H1 (cell line): Measurements from ENCODE around the gene NRXN3. TPM values are rescaled to one million over a fixed set of nuclear protein-coding genes. Genes with fewer than 3 reads are reported as not detected.
A peak's percentile ranks its signal among the peaks of the same experiment; 100 is the strongest.

Experiments used
- CTCF ChIA-PET: fragments of 300-600 bp; sonication (Branson Sonifier 250); formaldehyde crosslinking; loops from one replicate; lab custom pipeline; 2021; ENCODE audit not compliant: partially characterized antibody; lab: Charles Lee
- POLR2A ChIA-PET: fragments of 300-600 bp; sonication (Branson Sonifier 250); formaldehyde crosslinking; loops from one replicate; lab custom pipeline; 2021; ENCODE audit warnings: inconsistent platforms; ENCODE audit not compliant: partially characterized antibody; lab: Charles Lee
- DNase-seq, 2 experiments: peaks; one replicate each; pipeline versions ENCODE4 v3.0.0 to v3.0.0-alpha.2; 2010 to 2022; ENCODE audit warnings: low spot score in 2 of 2, low read depth in 1 of 2, mixed read lengths in 1 of 2
- FAIRE-seq: peaks from 2 replicates; lab custom pipeline; 2011; peaks lifted over from hg19 to GRCh38; lab: Jason Lieb, UNC
- H2AFZ ChIP-seq: 2 replicates; pipeline ENCODE4 v1.8.1; 2012; ENCODE audit warnings: low read length, inconsistent platforms
- H2AK5ac ChIP-seq: 2 replicates; pipeline ENCODE4 v1.6.1; 2013; ENCODE audit warnings: low read depth, low read length
- H2BK120ac ChIP-seq: replicated peaks from 2 replicates; pipeline ENCODE3; 2013; ENCODE audit warnings: low read depth, low read length, inconsistent platforms
- H2BK12ac ChIP-seq: 2 replicates; pipeline ENCODE4 v1.6.1; 2013; ENCODE audit warnings: low read depth, low read length
- H2BK15ac ChIP-seq: 2 replicates; pipeline ENCODE4 v1.6.1; 2013; ENCODE audit warnings: low read length
- H2BK20ac ChIP-seq: 2 replicates; pipeline ENCODE4 v1.6.1; 2013; ENCODE audit warnings: low read length
- H2BK5ac ChIP-seq: 2 replicates; pipeline ENCODE4 v1.6.1; 2013; ENCODE audit warnings: low read depth, low read length
- H3K14ac ChIP-seq: 2 replicates; pipeline ENCODE4 v1.6.1; 2013; ENCODE audit warnings: inconsistent platforms; ENCODE audit not compliant: insufficient read length
- H3K18ac ChIP-seq: 2 replicates; pipeline ENCODE4 v1.6.1; 2013; ENCODE audit warnings: low read length; ENCODE audit errors: extremely low read depth
- H3K23ac ChIP-seq: 2 replicates; pipeline ENCODE4 v1.6.1; 2013; ENCODE audit warnings: inconsistent platforms; ENCODE audit not compliant: insufficient read length
- H3K23me2 ChIP-seq: 2 replicates; pipeline ENCODE4 v1.6.1; 2013; ENCODE audit warnings: low read depth, low read length
- H3K27ac ChIP-seq: 2 replicates; pipeline ENCODE4 v1.6.1; 2011; ENCODE audit warnings: low read depth, low read length, inconsistent platforms
- H3K27me3 ChIP-seq, 4 experiments: replicated peaks in 1 of 4; 1 replicate in 1 of 4; 2 replicates in 3 of 4; pipeline versions ENCODE4 v1.6.1 to v1.8.1; 2011 to 2013; ENCODE audit warnings: low read length in 3 of 4, mild to moderate bottlenecking in 3 of 4, inconsistent platforms in 2 of 4, mixed read lengths in 2 of 4, moderate library complexity in 1 of 4; ENCODE audit not compliant: control insufficient read depth in 3 of 4, insufficient read depth in 3 of 4; ENCODE audit errors: extremely low read depth in 1 of 4
- H3K36me3 ChIP-seq, 4 experiments: 2 replicates each; pipeline versions ENCODE4 v1.6.1 to v1.8.1; 2011 to 2013; ENCODE audit warnings: mild to moderate bottlenecking in 4 of 4, low read length in 3 of 4, moderate library complexity in 2 of 4, control low read depth in 1 of 4, inconsistent platforms in 1 of 4; ENCODE audit not compliant: insufficient read depth in 4 of 4, control insufficient read depth in 2 of 4
- H3K4ac ChIP-seq: replicated peaks from 2 replicates; pipeline ENCODE3; 2013; ENCODE audit warnings: low read length, low read depth, mixed read lengths, inconsistent platforms; ENCODE audit not compliant: insufficient read length
- H3K4me1 ChIP-seq, 4 experiments: replicated peaks in 1 of 4; 1 replicate in 1 of 4; 2 replicates in 3 of 4; pipeline versions ENCODE4 v1.6.1 to v1.8.1; 2011 to 2013; ENCODE audit warnings: low read length in 3 of 4, inconsistent platforms in 2 of 4, mixed read lengths in 1 of 4; ENCODE audit not compliant: insufficient read depth in 4 of 4, control insufficient read depth in 3 of 4
- H3K4me2 ChIP-seq, 2 experiments: 2 replicates each; pipeline versions ENCODE4 v1.6.1 to v1.8.1; 2011 to 2013; ENCODE audit warnings: low read depth in 2 of 2, low read length in 2 of 2, control low read depth in 1 of 2, inconsistent platforms in 1 of 2, mild to moderate bottlenecking in 1 of 2; ENCODE audit not compliant: insufficient read depth in 1 of 2
- H3K4me3 ChIP-seq, 4 experiments: fragments of 200-600, 300-600 bp in 1 of 4; sonication (generic), shearing (Covaris generic), sonication (Bioruptor Twin) in 1 of 4; 2 replicates each; pipeline versions ENCODE4 v1.5.1 to v1.8.1; 2011 to 2016; ENCODE audit warnings: low read length in 4 of 4, low read depth in 3 of 4, control low read depth in 2 of 4, inconsistent platforms in 2 of 4, mild to moderate bottlenecking in 2 of 4, mixed read lengths in 1 of 4, moderate library complexity in 1 of 4; ENCODE audit not compliant: insufficient read depth in 2 of 4; ENCODE audit errors: extremely low read depth in 1 of 4
- H3K56ac ChIP-seq: replicated peaks from 2 replicates; pipeline ENCODE3; 2013; ENCODE audit warnings: low read depth, mild to moderate bottlenecking, mixed read lengths, low read length, inconsistent platforms; ENCODE audit not compliant: insufficient read length
- H3K79me1 ChIP-seq: 2 replicates; pipeline ENCODE4 v1.6.1; 2013; ENCODE audit warnings: low read depth, low read length, control low read depth
- H3K79me2 ChIP-seq, 2 experiments: 2 replicates each; pipeline versions ENCODE4 v1.6.1 to v1.8.1; 2012 to 2013; ENCODE audit warnings: low read length in 2 of 2, mild to moderate bottlenecking in 2 of 2, inconsistent platforms in 1 of 2; ENCODE audit not compliant: insufficient read depth in 2 of 2, control insufficient read depth in 1 of 2
- H3K9ac ChIP-seq, 4 experiments: replicated peaks in 1 of 4; 1 replicate in 1 of 4; 2 replicates in 3 of 4; pipeline versions ENCODE4 v1.6.1 to v1.8.1; 2011 to 2013; ENCODE audit warnings: low read depth in 3 of 4, low read length in 3 of 4, control low read depth in 2 of 4, mild to moderate bottlenecking in 2 of 4, moderate library complexity in 2 of 4, inconsistent platforms in 1 of 4; ENCODE audit errors: extremely low read depth in 1 of 4
- H3K9me3 ChIP-seq, 2 experiments: 2 replicates each; pipeline versions ENCODE4 v1.6.1 to v1.8.1; 2012 to 2013; ENCODE audit warnings: mild to moderate bottlenecking in 2 of 2, moderate library complexity in 2 of 2, control low read depth in 1 of 2, inconsistent platforms in 1 of 2, low read depth in 1 of 2, low read length in 1 of 2, mixed read lengths in 1 of 2; ENCODE audit not compliant: insufficient read depth in 2 of 2
- H4K20me1 ChIP-seq, 2 experiments: replicated peaks in 1 of 2; 2 replicates each; pipeline versions ENCODE3 to v1.8.1; 2011 to 2013; ENCODE audit warnings: inconsistent platforms in 2 of 2, low read length in 2 of 2, mild to moderate bottlenecking in 1 of 2; ENCODE audit not compliant: insufficient read depth in 2 of 2, control insufficient read depth in 1 of 2
- H4K5ac ChIP-seq: 2 replicates; pipeline ENCODE4 v1.6.1; 2013; ENCODE audit warnings: low read length, low read depth, mixed read lengths, inconsistent platforms; ENCODE audit not compliant: insufficient read length
- H4K8ac ChIP-seq: 2 replicates; pipeline ENCODE4 v1.8.0; 2013; ENCODE audit warnings: mild to moderate bottlenecking, moderate library complexity, low read length, inconsistent platforms; ENCODE audit not compliant: insufficient read depth; ENCODE audit errors: extremely low read depth
- H4K91ac ChIP-seq: replicated peaks from 2 replicates; pipeline ENCODE3; 2013; ENCODE audit warnings: low read length, mixed read lengths, inconsistent platforms; ENCODE audit not compliant: insufficient read length
- CTBP2 ChIP-seq: IDR thresholded peaks from 2 replicates; pipeline ENCODE4 v1.7.0; 2011; ENCODE audit warnings: borderline replicate concordance, mild to moderate bottlenecking, moderate library complexity, mixed read lengths, low read length; ENCODE audit not compliant: insufficient read depth, insufficient read length
- E2F6 ChIP-seq: IDR thresholded peaks from 2 replicates; pipeline ENCODE4 v1.6.1; 2012; ENCODE audit warnings: inconsistent platforms
- FOSL1 ChIP-seq: IDR thresholded peaks from 2 replicates; pipeline ENCODE4 v1.6.1; 2011; ENCODE audit warnings: mild to moderate bottlenecking, low read depth, low read length, moderate library complexity; ENCODE audit not compliant: insufficient read depth
- POLR2A ChIP-seq, 2 experiments: IDR thresholded peaks; 1 replicate in 1 of 2; 2 replicates in 1 of 2; pipeline ENCODE4 v1.6.1; 2011; ENCODE audit warnings: low read depth in 2 of 2, low read length in 2 of 2, mild to moderate bottlenecking in 2 of 2; ENCODE audit errors: control extremely low read depth in 1 of 2
- SAP30 ChIP-seq: fragments of 300-600 bp; sonication (generic); IDR thresholded peaks from 2 replicates; pipeline ENCODE4 v1.7.1; 2012; ENCODE audit warnings: low read length, moderate library complexity, mild to moderate bottlenecking, inconsistent platforms; ENCODE audit not compliant: insufficient read depth, insufficient replicate concordance
- WGBS, 2 experiments: shearing (Covaris generic) in 1 of 2; methylation state at CpG; one replicate each; pipeline versions ENCODE4 v1.1.6 to v1.1.7; 2013 to 2015; ENCODE audit warnings: low lambda C conversion rate in 2 of 2, mixed read lengths in 2 of 2, inconsistent platforms in 1 of 2, low coverage in 1 of 2, missing lambda C conversion rate in 1 of 2; ENCODE audit not compliant: insufficient replicate concordance in 2 of 2, insufficient coverage in 1 of 2, insufficient read length in 1 of 2; ENCODE audit errors: extremely low coverage in 1 of 2, missing lambda C conversion rate in 1 of 2; 5-methylcytosine and 5-hydroxymethylcytosine counted together
- polyA plus RNA-seq, 7 experiments: library from polyadenylated mRNA; depleted of rRNA in 3 of 7; stranded (reverse) in 5 of 7; unstranded in 2 of 7; fragments of >200 nt in 5 of 7; fragments of 200-250 nt in 2 of 7; gene quantifications; 1 replicate in 5 of 7; 2 replicates in 1 of 7; 4 replicates in 1 of 7; pipeline versions ENCODE4 v1.2.1 to v1.2.3, GENCODE V29; 2011 to 2013; ENCODE audit warnings: missing spikeins in 2 of 7, mixed read lengths in 2 of 7
- total RNA-seq: library from RNA; stranded (reverse); fragmentation: NEBNext Ultra II Directional; extraction: Animal tissue kit (Norgen Biotek cat#: 25700); gene quantifications from 2 replicates; pipeline ENCODE4 v1.2.1, GENCODE V29; 2021

The NRXN3 gene
- total and polyA plus RNA-seq, 2 of the 8 experiments (the other 6 are each of a cell fraction or from before 2014, with no cell fraction given) = 2.6 to 4.1 TPM

DNA sequence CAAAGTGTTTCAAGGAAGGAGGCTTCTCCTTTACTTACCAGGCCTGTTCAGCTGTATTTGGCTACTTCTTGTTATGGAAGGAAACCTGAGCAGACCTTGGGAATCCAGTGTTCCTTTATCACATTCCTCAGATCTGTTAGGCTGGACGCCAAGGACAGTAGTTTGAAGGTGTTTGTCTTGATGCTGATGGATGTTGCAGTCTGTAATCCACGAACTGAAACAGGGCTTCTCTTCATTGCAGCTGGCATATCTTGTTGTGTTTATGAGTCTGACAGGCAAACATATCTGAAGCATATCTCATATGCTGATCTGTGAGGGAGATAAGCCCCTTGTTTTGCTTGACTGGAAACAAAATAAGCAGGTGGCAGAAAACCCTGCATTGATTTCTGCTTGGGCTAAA, 904.3 kb downstream of the NRXN3 start:
- FAIRE-seq (peak; percentile 58), DNase-seq (no peak)
- Histone ChIP-seq H2BK120ac (no peak overlapping the region), H2AFZ (no peak overlapping the region), H3K79me1 (no peaks in the 10 kb centered on the region), H3K4me2 (no peak overlapping the region), H3K23me2 (no peaks in the 10 kb centered on the region; the same call in 1 of the 2 replicates), H3K9me3 (no peaks in the 10 kb centered on the region), H4K91ac (no peak overlapping the region), H3K14ac (no peak overlapping the region), H3K4me1 (no peaks in the 10 kb centered on the region), H3K79me2 (no peaks in the 10 kb centered on the region), H3K4ac (no peak overlapping the region), H3K27me3 (no peaks in the 10 kb centered on the region), H3K27ac (no peak overlapping the region), H2BK20ac (no peak overlapping the region), H4K8ac (no peak overlapping the region), H3K18ac (no peak overlapping the region), H3K56ac (no peak overlapping the region), H3K9ac (no peak overlapping the region)
- POLR2A ChIA-PET = no interaction called here
- 81% methylated on average over 2 of the region's 2 CpGs; no CpG with 5 or more reads in 1 of the 2 experiments for WGBS, 2 experiments
- TF ChIP-seq CTBP2 = no peak
- TF ChIP-seq E2F6 = no peak
- no peak for TF ChIP-seq SAP30
- no peak for TF ChIP-seq POLR2A (IDR thresholded peaks at IDR 0.05; ENCODE audit: control extremely low read depth in 1 of 2, low read depth in 2 of 2, low read length in 2 of 2)
- TF ChIP-seq FOSL1 = no peak
- TF ChIP-seq, all 59 proteins: peak for 0
- H4K5ac ChIP-seq = no peak overlapping the region
- CTCF ChIA-PET = interaction anchor here (0.5 to 1.0 kb wide), 3 partner anchors 10 to 727 kb away, joined by 3 to 6 read pairs (median 3); no protein-coding TSS in a partner anchor
- H2BK12ac ChIP-seq = no peak overlapping the region
- no peaks in the 10 kb centered on the region for H3K36me3 ChIP-seq
- no peaks in the 10 kb centered on the region for H4K20me1 ChIP-seq
- no peak overlapping the region for H3K23ac ChIP-seq
- no peak overlapping the region for H2AK5ac ChIP-seq
- no peak overlapping the region for H2BK15ac ChIP-seq
- H2BK5ac ChIP-seq = no peak overlapping the region
- no peak overlapping the region for H3K4me3 ChIP-seq
